CD4-positive, alpha-beta T cell treated with Interleukin-2 at 100 ng/mL for 4 hours (primary cell): ENCODE measurements around the gene CDC34.

Experiments used
- DNase-seq: peaks from one replicate; pipeline ENCODE4 v3.0.0-alpha.2; 2020; ENCODE audit warnings: low spot score

The CDC34 gene

DNA sequence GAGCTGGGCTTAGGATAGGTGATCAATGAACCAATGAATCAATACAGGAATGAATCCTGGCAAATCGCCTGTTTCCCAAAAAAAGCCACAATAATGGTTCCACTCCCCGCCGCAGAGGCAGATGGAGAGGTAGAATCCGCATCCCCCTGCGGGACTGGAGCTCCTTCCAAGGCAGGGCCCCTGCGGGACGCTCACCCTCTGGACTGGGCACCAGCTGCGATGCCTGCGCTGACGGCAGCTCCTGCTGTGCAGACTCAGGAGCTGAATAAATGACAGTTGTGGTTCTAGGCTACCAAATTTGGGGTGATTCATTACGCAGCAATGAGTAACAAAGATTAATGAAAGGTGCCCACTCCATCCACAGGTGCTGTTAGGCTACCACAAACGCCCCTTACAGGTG, 8.8 kb upstream of the CDC34 start:
- no peak for DNase-seq

DNA sequence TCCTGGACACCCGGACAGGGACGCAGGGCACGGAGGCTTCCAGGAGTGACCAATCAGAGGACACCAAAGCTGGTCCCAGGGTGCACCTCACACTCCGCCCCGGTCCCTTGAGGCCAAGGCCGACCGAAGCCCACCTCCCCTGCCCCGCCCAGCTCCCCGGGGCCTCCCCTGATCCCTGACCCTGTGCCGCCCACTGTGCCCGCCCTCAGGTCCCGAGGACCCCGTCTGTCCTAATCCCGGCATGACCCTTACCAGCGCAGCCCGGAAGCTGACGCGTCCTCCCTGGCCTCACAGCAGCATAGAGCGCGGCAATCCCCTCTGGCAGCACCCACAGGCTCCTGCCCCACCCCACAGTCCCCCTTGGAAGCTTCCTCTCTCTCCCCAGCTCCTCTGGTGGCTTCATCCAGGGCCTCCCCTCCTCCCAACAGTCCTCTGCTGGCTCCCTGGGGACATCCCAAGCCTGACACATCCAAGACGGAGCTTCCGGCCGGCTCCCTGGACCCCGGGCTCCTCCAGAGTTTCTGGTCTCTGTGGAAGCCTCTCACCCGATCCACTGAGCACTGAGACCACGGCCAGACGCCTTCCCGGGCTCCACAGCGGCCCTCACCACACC, 7.4 kb upstream of the CDC34 start:
- no peak for DNase-seq

DNA sequence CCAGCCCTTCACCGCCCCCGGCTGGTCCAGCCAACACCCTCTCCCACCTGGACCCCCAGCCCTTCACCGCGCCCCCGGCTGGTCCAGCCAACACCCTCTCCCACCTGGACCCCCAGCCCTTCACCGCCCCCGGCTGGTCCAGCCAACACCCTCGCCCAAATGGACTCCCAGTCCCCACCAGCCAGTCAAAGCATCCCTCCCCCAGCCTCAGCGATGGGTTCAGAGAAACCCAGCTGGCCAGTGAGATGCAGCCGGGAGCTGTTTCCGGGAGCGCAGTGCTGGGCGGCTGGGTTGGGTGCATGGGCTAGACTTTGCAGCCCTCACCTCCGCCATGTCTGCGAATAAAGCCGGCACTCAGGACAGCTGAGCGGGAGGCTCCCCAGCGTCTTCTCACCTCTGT, 6.5 kb upstream of the CDC34 start:
- DNase-seq: no peak

DNA sequence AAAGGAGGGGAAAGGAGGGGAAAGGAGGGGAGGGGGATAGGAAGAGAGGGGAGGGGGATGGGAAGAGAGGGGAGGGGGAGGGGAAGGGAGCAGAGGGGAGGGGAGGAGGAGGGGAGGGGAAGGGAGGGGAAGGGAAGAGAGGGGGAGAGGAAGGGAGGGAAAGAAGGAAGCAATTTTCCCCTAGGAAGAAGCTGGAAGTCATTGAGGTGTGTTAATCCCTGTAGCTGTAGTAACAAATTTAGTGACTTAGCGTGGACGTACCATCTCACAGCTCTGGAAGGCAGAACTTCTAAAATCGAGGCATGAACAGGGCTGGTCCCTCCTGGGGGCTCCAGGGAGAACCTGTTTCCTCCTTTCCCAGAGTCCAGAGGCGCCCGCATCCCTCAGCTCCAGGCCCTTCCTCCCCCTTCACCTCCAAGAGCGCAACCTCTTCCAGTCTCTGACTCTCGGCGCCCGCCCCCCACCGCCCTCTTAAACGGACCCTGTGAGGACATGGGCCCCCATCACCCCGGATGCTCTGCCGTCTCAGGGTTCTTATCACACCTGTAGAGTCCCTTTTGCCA, 5.6 kb upstream of the CDC34 start:
- DNase-seq: no peak

DNA sequence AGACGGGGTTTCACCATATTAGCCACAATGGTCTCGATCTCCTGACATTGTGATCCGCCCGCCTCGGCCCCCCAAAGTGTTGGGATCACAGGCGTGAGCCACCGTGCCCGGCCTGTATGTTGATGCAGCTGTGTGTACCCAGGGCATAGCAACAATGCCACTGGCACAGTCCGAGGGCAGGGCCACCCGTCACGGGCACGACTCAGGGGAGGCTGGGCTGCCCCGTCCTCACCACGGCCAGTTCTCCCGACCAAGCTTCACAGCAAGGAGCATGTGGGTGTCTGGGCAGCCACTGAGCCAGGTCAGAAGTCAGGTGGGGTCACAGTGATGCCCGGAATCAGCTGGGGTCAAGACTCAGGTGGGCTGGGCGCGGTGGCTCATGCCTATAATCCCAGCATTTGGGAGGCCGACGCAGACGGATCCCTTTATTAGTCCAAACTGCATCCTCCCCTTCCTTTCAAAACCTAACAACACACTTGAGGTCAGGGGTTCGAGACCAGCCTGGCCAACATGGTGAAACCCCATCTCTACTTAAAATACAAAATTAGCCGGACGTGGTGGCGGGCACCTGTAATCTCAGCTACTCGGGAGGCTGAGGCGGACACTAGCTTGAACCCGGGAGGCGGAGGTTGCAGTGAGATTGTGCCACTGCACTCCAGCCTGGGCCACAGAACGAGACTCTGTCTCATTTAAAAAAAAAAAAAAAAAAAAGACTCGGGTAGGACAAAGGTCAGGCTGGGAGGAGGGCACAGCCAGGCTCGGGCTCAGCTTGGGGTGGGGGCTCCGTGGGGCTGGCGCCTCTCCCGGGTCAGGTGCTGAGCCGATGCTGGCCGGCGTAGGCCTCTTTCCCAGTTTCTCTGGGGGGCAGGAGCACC, 1.2 kb upstream of the CDC34 start:
- DNase-seq: no peak

DNA sequence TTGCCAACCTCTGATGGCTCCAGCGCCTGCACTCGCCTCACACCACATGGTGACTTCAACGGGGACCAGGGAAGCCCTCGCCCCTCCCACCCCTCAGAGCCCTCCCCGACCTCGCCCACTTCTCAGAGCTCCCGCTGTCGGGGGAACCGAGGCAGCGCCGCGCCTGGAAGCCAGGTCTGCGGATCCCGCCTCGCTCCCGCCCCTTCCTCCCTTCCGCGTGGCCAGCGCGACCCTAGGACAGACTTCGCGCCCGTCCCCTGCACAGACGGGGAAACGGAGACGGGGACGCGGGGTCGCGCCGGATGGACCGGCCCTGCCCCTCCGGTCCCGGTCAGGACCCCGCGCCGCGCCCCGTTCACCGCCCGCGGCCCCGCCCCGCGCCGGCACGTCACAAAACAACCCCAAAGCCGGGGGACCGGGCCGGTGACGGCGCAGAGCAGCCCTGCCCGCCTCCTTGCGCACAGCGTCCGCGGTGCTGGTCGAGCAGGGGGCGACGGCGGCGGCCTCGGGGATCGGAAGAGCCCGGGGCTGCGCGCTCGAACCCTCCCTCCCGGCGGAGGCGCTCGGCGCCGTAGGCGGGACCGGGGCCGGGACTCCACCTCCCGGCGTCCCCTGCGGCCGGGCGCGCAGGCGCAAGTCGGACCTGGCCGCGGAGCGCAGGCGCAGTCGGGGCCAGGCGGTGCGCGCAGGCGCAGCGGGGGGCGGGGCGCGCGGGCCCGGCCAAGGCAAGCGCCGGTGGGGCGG, 379 bp upstream of the CDC34 start:
- peak; percentile 88 for DNase-seq

DNA sequence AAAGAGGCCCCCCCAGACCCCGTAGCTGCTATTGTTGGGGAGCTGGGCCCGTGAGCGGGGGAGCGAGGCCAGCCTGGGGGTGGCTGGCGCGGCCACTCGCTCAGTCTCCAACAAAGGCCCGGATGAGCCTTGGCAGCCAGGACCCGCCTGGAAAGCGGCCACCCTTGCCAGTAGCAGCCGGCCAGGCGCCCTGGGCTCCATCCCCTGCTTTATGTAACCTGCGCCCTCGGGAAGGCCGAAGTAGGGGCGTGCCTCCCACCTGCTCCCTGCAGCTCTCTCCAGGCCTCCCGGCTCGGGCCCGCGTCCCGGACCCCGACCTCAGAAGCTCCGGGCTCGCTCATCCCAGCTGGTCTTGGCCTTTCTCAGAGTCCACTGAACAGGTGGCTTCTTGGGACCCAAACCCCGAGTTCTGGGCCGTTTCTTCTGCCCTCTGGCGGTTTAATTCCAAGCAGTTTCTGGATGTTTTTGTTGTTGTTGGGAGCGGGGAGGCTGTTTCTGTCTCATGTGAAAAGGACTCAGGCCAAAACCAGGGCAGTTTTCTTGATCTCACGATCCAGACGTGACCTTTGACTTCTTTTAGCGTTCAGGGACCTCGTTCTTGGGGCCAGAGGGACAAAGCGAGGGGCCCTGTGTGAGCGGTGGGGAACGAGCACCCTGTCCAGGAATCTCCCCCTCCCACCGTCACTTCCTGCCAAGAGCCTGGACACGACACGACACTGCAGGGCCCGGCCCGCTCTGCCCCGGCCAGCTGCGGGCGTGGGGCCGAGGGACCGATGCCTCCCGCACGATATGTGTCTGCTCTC, 1.2 kb downstream of the CDC34 start:
- DNase-seq: peak; percentile 40

DNA sequence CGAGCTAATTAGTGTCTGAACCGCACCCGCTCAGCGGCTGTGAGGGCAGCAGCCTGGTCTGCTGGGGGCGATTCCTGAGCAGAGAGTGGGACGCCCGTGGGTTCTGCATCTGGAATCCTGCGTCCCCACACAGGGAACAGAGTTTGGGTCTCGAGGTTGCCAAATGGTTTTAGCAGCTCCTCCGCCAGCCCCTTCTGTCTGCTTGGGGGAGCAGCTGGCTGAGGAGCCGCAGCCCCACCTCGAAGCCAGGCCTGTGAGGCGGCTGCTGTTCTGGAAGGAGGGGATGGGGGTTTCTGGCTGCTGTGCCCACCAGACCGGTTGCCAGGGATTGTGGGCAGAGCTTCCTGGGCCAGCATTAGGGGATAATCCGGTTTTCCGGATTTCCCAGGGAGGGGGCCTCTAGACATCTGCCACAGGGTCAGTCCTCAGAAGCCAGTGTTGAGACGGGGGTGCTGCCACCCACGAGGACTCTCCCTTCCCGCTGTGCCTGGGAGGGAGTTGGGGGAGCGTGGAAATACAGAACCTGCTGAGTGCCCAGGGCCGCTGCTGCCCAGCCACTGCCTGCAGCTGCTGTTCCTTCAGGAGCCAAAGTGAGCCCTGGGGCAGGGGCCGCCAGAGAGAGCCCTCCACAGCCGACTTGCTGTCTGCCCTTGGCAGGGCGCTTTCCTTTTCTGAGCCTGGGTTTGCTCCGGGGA, 2.0 kb downstream of the CDC34 start:
- DNase-seq: no peak

DNA sequence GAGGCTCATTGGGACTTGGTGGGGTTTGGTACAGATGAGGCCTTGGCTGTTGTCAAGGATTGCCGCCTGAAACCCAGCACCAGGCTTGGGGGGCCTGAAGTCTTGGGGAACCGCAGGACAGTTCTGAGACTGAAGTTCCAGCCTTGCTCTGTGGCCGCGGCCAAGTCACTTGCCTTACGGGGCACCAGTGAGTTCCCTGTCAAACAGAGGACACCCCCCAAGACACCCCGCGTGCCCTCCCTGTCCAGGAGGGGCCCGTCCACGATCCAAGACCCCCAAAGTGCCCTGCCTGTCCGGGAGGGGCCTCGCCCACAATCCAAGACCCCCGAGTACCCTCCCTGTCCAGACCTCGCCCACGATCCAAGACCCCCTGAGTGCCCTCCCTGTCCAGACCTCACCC, 2.5 kb downstream of the CDC34 start:
- no peak for DNase-seq

DNA sequence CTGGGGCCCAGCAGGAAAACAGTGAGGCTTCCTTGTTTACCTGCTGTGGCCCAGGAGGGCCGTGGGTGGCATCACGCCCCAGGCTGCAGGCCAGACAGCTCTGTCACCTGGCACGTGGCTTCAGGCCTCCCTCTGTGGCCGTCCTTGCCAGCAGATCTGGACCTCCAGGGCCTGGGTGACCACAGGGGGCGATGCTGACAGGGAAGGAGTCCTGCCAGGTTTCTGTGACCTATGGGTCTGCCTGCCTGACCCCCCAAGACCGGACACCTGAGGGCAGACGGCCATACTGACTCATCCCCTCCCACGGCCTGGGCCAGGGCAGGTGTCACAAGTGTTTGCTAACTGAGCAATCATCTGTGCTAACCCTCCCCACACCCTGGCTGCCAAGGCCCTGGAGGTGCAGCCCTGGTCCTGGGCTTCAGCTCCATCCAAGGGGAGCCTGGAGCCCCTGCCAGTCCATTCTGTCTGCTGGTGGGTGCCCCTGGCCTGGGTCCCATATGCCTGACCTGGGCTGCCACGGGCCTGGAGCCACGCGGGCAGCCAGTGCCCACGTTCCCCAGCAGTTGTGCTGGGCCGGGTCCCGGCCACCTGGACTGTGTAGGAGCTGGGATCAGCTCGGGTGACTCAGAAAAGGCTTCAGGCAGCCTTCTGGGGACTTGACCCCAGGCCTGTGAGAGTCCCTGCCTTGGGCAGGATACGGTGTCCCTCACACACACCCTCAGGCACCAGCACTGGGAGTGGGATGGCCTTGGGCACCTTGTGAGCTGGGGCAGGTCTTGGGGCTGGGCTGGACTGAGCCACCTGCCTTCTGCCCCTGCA, 3.7 kb downstream of the CDC34 start:
- DNase-seq: no peak

DNA sequence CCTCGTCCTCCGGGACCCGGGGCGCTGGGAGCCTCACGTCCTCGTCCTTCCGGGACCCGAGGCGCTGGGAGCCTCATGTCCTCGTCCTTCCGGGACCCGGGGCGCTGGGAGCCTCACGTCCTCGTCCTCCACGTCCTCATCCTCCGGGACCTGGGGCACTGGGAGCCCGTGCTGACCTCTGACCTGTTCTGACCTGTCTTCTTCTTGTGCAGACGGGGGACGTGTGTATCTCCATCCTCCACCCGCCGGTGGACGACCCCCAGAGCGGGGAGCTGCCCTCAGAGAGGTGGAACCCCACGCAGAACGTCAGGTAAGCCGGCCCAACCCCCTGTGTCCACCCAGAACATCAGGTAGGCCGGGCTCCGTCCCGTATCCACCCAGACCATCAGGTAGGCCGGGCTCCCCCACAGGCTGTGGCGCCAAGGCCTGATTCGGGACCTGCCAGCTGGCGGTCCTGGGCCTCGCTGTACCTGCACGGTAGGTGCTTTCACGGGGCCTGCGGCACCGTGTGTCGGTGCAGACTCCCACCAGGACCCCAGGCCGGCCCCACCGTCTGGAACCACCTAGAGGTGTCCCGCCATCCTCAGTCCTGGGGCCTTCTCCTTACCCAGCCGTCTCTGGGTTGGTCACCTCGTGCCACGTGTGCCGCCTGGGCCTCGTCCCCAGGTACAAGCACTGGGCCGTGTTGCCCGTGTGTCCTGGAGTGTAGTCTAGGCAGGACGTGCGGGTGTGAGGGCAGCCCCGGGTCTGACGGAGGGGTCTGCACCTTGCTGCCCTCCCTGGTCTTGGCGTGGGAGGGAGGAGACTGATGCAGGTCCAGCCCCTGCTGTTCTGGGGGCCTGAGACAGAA, 4.7 kb downstream of the CDC34 start:
- DNase-seq: no peak

DNA sequence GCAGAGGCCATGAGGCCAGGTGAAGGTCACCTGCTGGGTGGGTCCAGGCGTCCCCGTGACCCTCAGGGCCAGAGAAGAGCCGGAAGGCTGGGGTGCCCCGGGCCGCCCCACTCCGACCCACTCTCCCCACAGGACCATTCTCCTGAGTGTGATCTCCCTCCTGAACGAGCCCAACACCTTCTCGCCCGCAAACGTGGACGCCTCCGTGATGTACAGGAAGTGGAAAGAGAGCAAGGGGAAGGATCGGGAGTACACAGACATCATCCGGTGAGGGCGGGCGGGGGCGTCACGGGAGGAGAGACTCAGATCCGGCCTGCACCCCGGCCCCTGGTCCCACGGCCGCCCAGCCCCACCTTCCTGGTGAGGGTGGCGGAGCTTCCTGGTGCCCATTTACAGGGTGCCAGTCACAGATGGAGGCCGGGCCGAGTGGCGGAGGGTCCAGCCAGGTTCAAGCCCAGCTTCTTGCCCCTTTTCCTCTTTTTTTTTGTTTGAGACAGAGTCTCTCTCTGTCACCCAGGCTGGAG, 5.4 kb downstream of the CDC34 start:
- no peak for DNase-seq

DNA sequence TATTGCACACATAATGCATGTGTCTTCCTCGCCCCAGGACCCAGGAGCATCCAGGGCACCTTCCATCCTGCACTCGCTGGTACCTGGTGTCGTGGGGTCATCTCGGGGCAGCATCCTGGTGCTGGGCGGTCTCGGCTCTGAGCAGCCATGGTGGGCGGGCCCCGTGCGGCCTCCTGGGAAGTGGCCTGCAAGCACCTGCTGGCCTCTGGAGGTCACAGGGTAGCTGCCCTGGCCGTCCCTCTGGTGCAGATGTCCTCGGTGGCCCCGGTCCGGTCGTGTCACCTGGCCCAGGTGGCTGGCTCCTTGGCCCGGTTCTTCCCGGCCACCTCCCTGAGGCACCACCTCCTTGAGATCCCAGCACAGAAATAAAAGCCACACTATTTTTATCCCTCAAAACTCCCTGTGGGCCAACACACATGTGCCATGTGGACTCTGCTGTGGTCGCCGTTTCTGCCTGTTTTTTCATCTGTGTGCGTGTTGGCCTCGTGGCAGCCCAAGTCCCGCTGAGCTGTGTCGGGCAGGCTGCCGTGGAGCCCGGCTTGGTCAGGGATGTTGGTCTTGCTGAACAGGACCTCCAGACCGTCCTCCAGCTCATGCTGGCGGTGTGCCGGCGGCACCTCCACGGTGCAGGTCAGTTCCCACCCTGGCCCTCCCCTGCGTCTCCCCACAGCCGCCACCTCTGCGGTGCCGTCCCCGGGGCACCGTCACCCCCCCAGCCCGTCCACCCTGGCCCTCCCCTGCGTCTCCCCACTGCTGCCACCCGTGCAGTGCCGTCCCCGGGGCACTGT, 7.3 kb downstream of the CDC34 start:
- no peak for DNase-seq

DNA sequence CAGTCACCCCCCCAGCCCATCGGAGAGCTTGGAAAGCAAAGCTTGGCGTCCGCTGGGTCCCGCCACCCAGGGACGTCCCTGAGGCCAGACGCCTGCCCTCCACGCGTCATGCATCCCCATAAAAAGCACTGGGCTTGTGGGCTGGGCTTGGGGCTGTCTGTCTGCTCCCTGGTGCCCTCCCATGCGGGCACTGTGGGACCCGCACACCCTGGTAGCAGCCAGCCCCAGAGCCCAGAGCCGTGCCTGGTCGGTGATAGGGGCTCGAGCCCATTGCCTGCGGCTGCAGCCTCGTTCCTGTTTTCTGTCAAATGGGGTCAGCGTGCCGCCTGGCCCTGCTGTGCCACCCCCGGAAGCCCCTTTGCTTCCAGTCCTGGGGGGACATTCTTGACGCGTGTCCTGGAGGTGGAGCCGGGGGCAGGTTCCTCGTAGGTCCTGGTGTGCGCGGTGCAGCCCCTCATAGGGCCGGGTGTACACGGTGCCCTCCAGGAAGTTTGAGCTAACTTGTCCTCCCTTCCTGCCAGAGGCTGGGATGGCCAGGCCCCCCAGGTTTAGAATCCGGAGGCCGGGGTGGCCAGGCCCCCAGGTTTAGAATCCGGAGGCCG, 8.0 kb downstream of the CDC34 start:
- no peak for DNase-seq

DNA sequence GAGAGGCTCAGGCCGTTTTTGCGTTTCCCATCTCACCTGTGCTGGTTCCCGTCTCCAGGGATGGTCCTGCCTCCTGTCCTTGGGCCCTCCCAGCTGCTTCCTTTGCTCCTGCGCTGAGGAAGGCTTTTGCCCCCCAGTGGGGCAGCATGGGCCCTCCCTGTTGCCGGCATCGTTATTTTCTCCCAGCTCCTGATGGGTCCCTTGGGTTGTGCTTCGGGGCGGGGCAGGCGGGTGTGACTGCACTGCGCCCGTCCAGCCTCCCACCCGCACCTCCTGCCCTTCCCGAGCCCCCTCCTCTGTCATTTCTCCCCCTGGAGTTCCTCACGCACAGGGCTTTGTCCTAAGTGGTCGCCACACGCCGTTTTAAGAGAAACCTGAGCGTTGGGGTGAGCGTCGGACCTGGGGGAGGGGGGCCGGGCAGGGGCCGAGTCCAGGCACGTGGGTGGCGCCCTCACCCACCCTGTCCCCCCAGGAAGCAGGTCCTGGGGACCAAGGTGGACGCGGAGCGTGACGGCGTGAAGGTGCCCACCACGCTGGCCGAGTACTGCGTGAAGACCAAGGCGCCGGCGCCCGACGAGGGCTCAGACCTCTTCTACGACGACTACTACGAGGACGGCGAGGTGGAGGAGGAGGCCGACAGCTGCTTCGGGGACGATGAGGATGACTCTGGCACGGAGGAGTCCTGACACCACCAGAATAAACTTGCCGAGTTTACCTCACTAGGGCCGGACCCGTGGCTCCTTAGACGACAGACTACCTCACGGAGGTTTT, 9.5 kb downstream of the CDC34 start:
- no peak for DNase-seq

DNA sequence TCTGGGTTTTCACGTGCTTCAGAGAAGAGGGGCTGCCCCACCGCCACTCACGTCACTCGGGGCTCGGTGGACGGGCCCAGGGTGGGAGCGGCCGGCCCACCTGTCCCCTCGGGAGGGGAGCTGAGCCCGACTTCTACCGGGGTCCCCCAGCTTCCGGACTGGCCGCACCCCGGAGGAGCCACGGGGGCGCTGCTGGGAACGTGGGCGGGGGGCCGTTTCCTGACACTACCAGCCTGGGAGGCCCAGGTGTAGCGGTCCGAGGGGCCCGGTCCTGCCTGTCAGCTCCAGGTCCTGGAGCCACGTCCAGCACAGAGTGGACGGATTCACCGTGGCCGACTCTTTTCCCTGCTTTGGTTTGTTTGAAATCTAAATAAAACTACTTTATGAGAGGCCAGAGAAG, 10.1 kb downstream of the CDC34 start:
- DNase-seq: no peak

DNA sequence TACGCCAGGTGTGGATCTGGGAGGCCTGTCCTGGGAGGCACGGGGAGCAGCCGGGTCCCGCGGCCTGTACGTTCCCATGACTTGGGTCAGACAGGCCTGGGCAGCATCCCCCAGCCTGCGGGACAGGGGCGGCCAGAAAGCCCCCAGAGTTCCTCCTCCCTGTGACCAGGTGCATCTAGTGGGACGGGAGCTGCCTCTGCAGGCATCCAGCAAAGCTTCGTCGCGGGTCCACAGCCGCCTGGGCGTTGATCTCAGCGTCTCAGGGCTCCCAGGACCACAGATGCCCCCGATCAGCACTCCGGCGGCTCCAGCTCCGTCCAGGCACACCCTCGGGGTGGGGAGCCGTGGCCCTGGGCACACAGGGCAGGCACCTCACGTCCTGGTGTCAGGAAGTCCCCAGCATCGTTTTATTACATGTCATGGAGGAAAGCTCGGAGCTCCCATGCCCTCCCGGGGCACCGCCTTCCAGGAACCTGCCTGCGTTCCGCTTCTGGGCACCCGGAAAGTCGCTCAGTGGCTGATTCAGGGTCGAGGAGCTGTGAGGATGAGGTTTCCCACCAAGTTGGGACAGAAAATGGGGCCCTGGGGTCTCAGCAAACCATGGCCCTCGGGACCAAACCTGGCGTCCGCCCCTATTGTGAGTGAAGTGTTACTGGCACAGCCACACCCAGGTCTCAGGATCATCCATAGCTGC, 10.8 kb downstream of the CDC34 start:
- no peak for DNase-seq
